Measurements from ENCODE around the gene ATP5ME. TPM values are rescaled to one million over a fixed set of nuclear protein-coding genes. Genes with fewer than 3 reads are reported as not detected.

The ATP5ME gene
- polyA plus RNA-seq, 1 of the 3 experiments (the other 2 are of a cell fraction), result 1,185 TPM

- Histone ChIP-seq H3K36me3 (replicated peaks in 1 of 2; ENCODE audit: control insufficient read depth in 1 of 2, insufficient read depth in 2 of 2, low read length in 1 of 2) (no peaks in the 10 kb centered on the region), H4K20me1 (ENCODE audit: insufficient read depth) (no peaks in the 10 kb centered on the region), H3K4me3 (ENCODE audit: low read depth in 2 of 2, low read length in 1 of 2) (no peak overlapping the region), H3K4me1 (ENCODE audit: control insufficient read depth in 1 of 2, insufficient read depth in 2 of 2, low read depth in 1 of 2, low read length in 1 of 2) (peaks cover 13 to 27% of the 10 kb centered on the region in 2 experiments; a peak in 3 of 4 replicates), H2AFZ (ENCODE audit: low read depth) (no peak overlapping the region), H3K4me2 (no peak overlapping the region), H3K27me3 (ENCODE audit: insufficient read depth) (no peaks in the 10 kb centered on the region), H3K9me2 (no peaks in the 10 kb centered on the region), H3K27ac (ENCODE audit: low read depth in 2 of 2, low read length in 1 of 2) (no peak overlapping the region), H3K9ac (no peak overlapping the region), H3K9me3 (no peaks in the 10 kb centered on the region), H3F3A (replicated peaks; ENCODE audit: insufficient read depth) (peaks cover 11% of the 10 kb centered on the region), H3K79me2 (ENCODE audit: insufficient read depth) (no peaks in the 10 kb centered on the region)
- ChIA-PET POLR2A (no interaction called here), CTCF (interaction anchor here (1.3 kb wide), 1 partner anchor 57 kb away, joined by 4 read pairs; no protein-coding TSS in a partner anchor)
- peak; percentile 25 for DNase-seq
- WGBS (ENCODE audit: low lambda C conversion rate), result 93% methylated on average over 18 of the region's 37 CpGs
- no peak for TF ChIP-seq REST (IDR thresholded peaks at IDR 0.05; ENCODE audit: low read depth, low read length)
- no peak for TF ChIP-seq TCF12 (IDR thresholded peaks at IDR 0.05)
- no peak for TF ChIP-seq YY1 (IDR thresholded peaks at IDR 0.05; ENCODE audit: low read depth)
- TF ChIP-seq JUND (IDR thresholded peaks at IDR 0.05), result no peak
- TF ChIP-seq RAD21 (IDR thresholded peaks at IDR 0.05; ENCODE audit: low read length), result no peak
- no peak for TF ChIP-seq NRF1 (IDR thresholded peaks at IDR 0.05; ENCODE audit: low read depth, low read length)
- no peak for TF ChIP-seq SIN3A (IDR thresholded peaks at IDR 0.05; ENCODE audit: borderline replicate concordance, low read depth, low read length)
- TF ChIP-seq TEAD4 (IDR thresholded peaks at IDR 0.05; ENCODE audit: borderline replicate concordance, insufficient read depth), result no peak
- TF ChIP-seq FOSL2 (IDR thresholded peaks at IDR 0.05; ENCODE audit: borderline replicate concordance, low read depth), result no peak
- TF ChIP-seq FOXJ3 (CRISPR knock-in tag; IDR thresholded peaks at IDR 0.05), result no peak
- TF ChIP-seq FOXM1 (IDR thresholded peaks at IDR 0.05; ENCODE audit: low read depth), result no peak
- no peak for TF ChIP-seq USF2 (IDR thresholded peaks at IDR 0.05; ENCODE audit: borderline replicate concordance, low read depth, low read length)
- TF ChIP-seq RFX5 (IDR thresholded peaks at IDR 0.05; ENCODE audit: low read length), result no peak
- no peak for TF ChIP-seq MEF2A (IDR thresholded peaks at IDR 0.05; ENCODE audit: borderline replicate concordance, low read depth)
Observed at GRCh38 chr4:685679-686412, 11.8 kb upstream of the ATP5ME start.

Data from SK-N-SH (cell line).